ENCODE measurements around the gene PTPDC1.

GRCh38 chr9:94054716-94055115, 29.5 kb upstream of the PTPDC1 start:
- TF ChIP-seq EZH2 (IDR thresholded peaks at IDR 0.05; ENCODE audit: insufficient read depth, poor library complexity, severe bottlenecking), result no peak
- no peak for TF ChIP-seq EZH2phosphoT487 (IDR thresholded peaks at IDR 0.05; ENCODE audit: insufficient read depth, low read depth)

All from GM23248 (cell line).